ENCODE measurements around the gene LGMN. TPM values are rescaled to one million over a fixed set of nuclear protein-coding genes. Genes with fewer than 3 reads are reported as not detected.
A peak's percentile ranks its signal among the peaks of the same experiment; 100 is the strongest.
"Not testable (repeated sequence)": the region's sequence is repeated elsewhere in the genome, so short reads cannot be mapped to it uniquely, and the experiment has no call there.

The LGMN gene
- total and polyA plus RNA-seq, 2 of the 8 experiments (the other 6 are each of a cell fraction or from before 2014, with no cell fraction given) = 57.4 to 83.4 TPM

GRCh38 chr14:92763666-92764631 lies 15.5 kb upstream of the LGMN start:
- ChIA-PET POLR2A (ENCODE audit: partially characterized antibody) (interaction anchor here (1.3 kb wide), 1 partner anchor 16 kb away, joined by 3 read pairs; the partner anchor contains the start of gene LGMN), CTCF (ENCODE audit: partially characterized antibody) (interaction anchor here (1.6 kb wide), 1 partner anchor 77 kb away, joined by 5 read pairs; no protein-coding TSS in a partner anchor)
- H3K9ac ChIP-seq (replicated peaks in 1 of 4; ENCODE audit: extremely low read depth in 1 of 4, low read depth in 3 of 4, low read length in 3 of 4); DNase-seq (ENCODE audit: low read depth in 1 of 2, low spot score in 2 of 2); H3K9me3 ChIP-seq (ENCODE audit: insufficient read depth in 2 of 2, low read depth in 1 of 2, low read length in 1 of 2); H3K23me2 ChIP-seq (ENCODE audit: low read depth, low read length); H3K4me3 ChIP-seq (ENCODE audit: extremely low read depth in 1 of 4, insufficient read depth in 2 of 4, low read depth in 3 of 4, low read length in 4 of 4); H2AK5ac ChIP-seq (ENCODE audit: low read depth, low read length); H4K5ac ChIP-seq (ENCODE audit: insufficient read length, low read depth, low read length); H3K4me1 ChIP-seq (replicated peaks in 1 of 4; ENCODE audit: control insufficient read depth in 3 of 4, insufficient read depth in 4 of 4, low read length in 3 of 4); H3K23ac ChIP-seq (ENCODE audit: insufficient read length); H2BK120ac ChIP-seq (replicated peaks; ENCODE audit: low read depth, low read length); H3K56ac ChIP-seq (replicated peaks; ENCODE audit: insufficient read length, low read depth, low read length); H3K36me3 ChIP-seq (ENCODE audit: control insufficient read depth in 2 of 4, insufficient read depth in 4 of 4, low read length in 3 of 4); H3K79me1 ChIP-seq (ENCODE audit: low read depth, low read length); H2BK12ac ChIP-seq (ENCODE audit: low read depth, low read length); H3K4ac ChIP-seq (replicated peaks; ENCODE audit: insufficient read length, low read depth, low read length); H2BK5ac ChIP-seq (ENCODE audit: low read depth, low read length); H2BK15ac ChIP-seq (ENCODE audit: low read length); H3K79me2 ChIP-seq (ENCODE audit: control insufficient read depth in 1 of 2, insufficient read depth in 2 of 2, low read length in 2 of 2); H3K18ac ChIP-seq (ENCODE audit: extremely low read depth, low read length); H3K4me2 ChIP-seq (ENCODE audit: insufficient read depth in 1 of 2, low read depth in 2 of 2, low read length in 2 of 2); H4K20me1 ChIP-seq (replicated peaks in 1 of 2; ENCODE audit: control insufficient read depth in 1 of 2, insufficient read depth in 2 of 2, low read length in 2 of 2); H4K91ac ChIP-seq (replicated peaks; ENCODE audit: insufficient read length, low read length); H3K27ac ChIP-seq (ENCODE audit: low read depth, low read length); H2AFZ ChIP-seq (ENCODE audit: low read length); H4K8ac ChIP-seq (ENCODE audit: extremely low read depth, insufficient read depth, low read length); H2BK20ac ChIP-seq (ENCODE audit: low read length); H3K27me3 ChIP-seq (replicated peaks in 1 of 4; ENCODE audit: control insufficient read depth in 3 of 4, extremely low read depth in 1 of 4, insufficient read depth in 3 of 4, low read length in 3 of 4); H3K14ac ChIP-seq (ENCODE audit: insufficient read length): not testable (repeated sequence)
- peak; percentile 90 for FAIRE-seq
- WGBS, 2 experiments (ENCODE audit: extremely low coverage in 1 of 2, insufficient coverage in 1 of 2, insufficient read length in 1 of 2, insufficient replicate concordance in 2 of 2, low coverage in 1 of 2, low lambda C conversion rate in 2 of 2, missing lambda C conversion rate in 1 of 2) = 79% methylated on average over 3 of the region's 5 CpGs; no CpG with 5 or more reads in 1 of the 2 experiments

Measured in H1 (cell line).